HCT116 (cell line): ENCODE measurements around the gene FAM193A. TPM values are rescaled to one million over a fixed set of nuclear protein-coding genes. Genes with fewer than 3 reads are reported as not detected.

Experiments used
- ATAC-seq: fragments of 200-7000 bp; cut with Tn5 transposase; 2 replicates; pipeline ENCODE4 v1.9.1; 2020; ENCODE audit warnings: mild to moderate bottlenecking, moderate library complexity
- BruUV-seq: library from RNA; stranded (reverse); fragments of 400-500 nt; replicated peaks from 2 replicates; lab custom pipeline; 2021; lab: Mats Ljungman, UMichigan
- CTCF ChIA-PET: fragments of 300-600 bp; sonication (Branson Sonifier 250); formaldehyde crosslinking; loops from one replicate; lab custom pipeline; 2021; ENCODE audit warnings: antibody characterized with exemption; lab: Charles Lee
- POLR2A ChIA-PET: fragments of 300-600, 350-600 bp; sonication (Branson Sonifier 250); formaldehyde crosslinking; loops from one replicate; lab custom pipeline; 2021; ENCODE audit warnings: antibody characterized with exemption; lab: Charles Lee
- RAD21 ChIA-PET, 2 experiments: fragments of 300-600 bp; sonication (Branson Sonifier 250); formaldehyde crosslinking; loops; one replicate each; lab custom pipeline; 2023; ENCODE audit warnings: low total read pairs in 2 of 2; ENCODE audit not compliant: uncharacterized antibody in 2 of 2, unreplicated experiment in 2 of 2, low non-redundant PET in 1 of 2; lab: Charles Lee
- DNase-seq: peaks from one replicate; pipeline ENCODE4 v3.0.0-alpha.2; 2010; ENCODE audit warnings: low read depth, low spot score
- H2AFZ ChIP-seq: fragments of 200-600 bp; shearing (Covaris generic), sonication (generic); 2 replicates; pipeline ENCODE4 v1.6.1; 2017; ENCODE audit warnings: low read depth, mixed run types, mixed read lengths, antibody characterized with exemption, low read length; ENCODE audit not compliant: poor library complexity, severe bottlenecking
- H3K27ac ChIP-seq: 2 replicates; pipeline ENCODE4 v1.5.1; 2012; ENCODE audit warnings: low read depth, low read length
- H3K27me3 ChIP-seq: fragments of 200-600 bp; sonication (generic); 2 replicates; pipeline ENCODE4 v1.6.1; 2016; ENCODE audit warnings: mixed run types, low read length, mixed read lengths; ENCODE audit not compliant: insufficient read depth
- H3K36me3 ChIP-seq, 2 experiments: fragments of 200-500 bp in 1 of 2; fragments of 200-600 bp in 1 of 2; sonication (Bioruptor generic) in 1 of 2; sonication (generic) in 1 of 2; 2 replicates each; pipeline versions ENCODE4 v1.5.1 to v1.6.1; 2014 to 2016; ENCODE audit warnings: low read length in 2 of 2, inconsistent platforms in 1 of 2, mixed read lengths in 1 of 2, mixed run types in 1 of 2; ENCODE audit not compliant: insufficient read depth in 2 of 2, control insufficient read depth in 1 of 2
- H3K4me1 ChIP-seq, 2 experiments: fragments of 200-600 bp in 1 of 2; sonication (generic) in 1 of 2; 2 replicates each; pipeline versions ENCODE4 v1.5.1 to v1.6.1; 2012 to 2017; ENCODE audit warnings: low read length in 2 of 2, inconsistent platforms in 1 of 2, mild to moderate bottlenecking in 1 of 2, mixed read lengths in 1 of 2, mixed run types in 1 of 2, moderate library complexity in 1 of 2; ENCODE audit not compliant: insufficient read depth in 2 of 2, control insufficient read depth in 1 of 2
- H3K4me2 ChIP-seq: fragments of 200-600 bp; sonication (generic); 2 replicates; pipeline ENCODE4 v1.6.1; 2017; ENCODE audit warnings: mixed run types, low read length, mixed read lengths
- H3K4me3 ChIP-seq, 2 experiments: fragments of 200-600 bp in 1 of 2; sonication (generic) in 1 of 2; replicated peaks in 1 of 2; 2 replicates each; pipeline ENCODE4 v1.5.1; 2011 to 2016; ENCODE audit warnings: low read length in 2 of 2, control low read depth in 1 of 2, low read depth in 1 of 2, mild to moderate bottlenecking in 1 of 2, mixed read lengths in 1 of 2, mixed run types in 1 of 2
- H3K79me2 ChIP-seq: fragments of 200-600 bp; sonication (generic); 2 replicates; pipeline ENCODE4 v1.6.1; 2017; ENCODE audit warnings: mild to moderate bottlenecking, mixed run types, low read length, moderate library complexity, mixed read lengths; ENCODE audit not compliant: insufficient read depth
- H3K9ac ChIP-seq: fragments of 200-600 bp; sonication (generic); 2 replicates; pipeline ENCODE4 v1.6.1; 2016; ENCODE audit warnings: low read length, mixed read lengths
- H3K9me2 ChIP-seq: fragments of 200-600 bp; sonication (generic), shearing (Covaris generic); 2 replicates; pipeline ENCODE4 v1.6.1; 2017; ENCODE audit warnings: mixed run types, mild to moderate bottlenecking, moderate library complexity; ENCODE audit not compliant: insufficient read depth
- H3K9me3 ChIP-seq, 2 experiments: fragments of 200-500 bp in 1 of 2; fragments of 200-600 bp in 1 of 2; sonication (Bioruptor generic) in 1 of 2; sonication (generic) in 1 of 2; 2 replicates each; pipeline ENCODE4 v1.6.1; 2014 to 2017; ENCODE audit warnings: low read length in 2 of 2, mixed read lengths in 2 of 2, inconsistent platforms in 1 of 2, low read depth in 1 of 2, mild to moderate bottlenecking in 1 of 2, mixed run types in 1 of 2, moderate library complexity in 1 of 2; ENCODE audit not compliant: control insufficient read depth in 1 of 2, insufficient read depth in 1 of 2
- H4K20me1 ChIP-seq: fragments of 200-600 bp; sonication (generic), shearing (Covaris generic); 2 replicates; pipeline ENCODE4 v1.6.1; 2017; ENCODE audit warnings: mixed run types, mild to moderate bottlenecking, moderate library complexity; ENCODE audit not compliant: insufficient read depth
- EZH2phosphoT487 ChIP-seq: fragments of 200-600 bp; IDR thresholded peaks from 2 replicates; pipeline ENCODE4 v1.6.1; 2018; ENCODE audit warnings: antibody characterized with exemption, borderline replicate concordance
- FOSL1 ChIP-seq: IDR thresholded peaks from 2 replicates; pipeline ENCODE4 v1.6.1; 2012; ENCODE audit warnings: low read depth
- MAX ChIP-seq: IDR thresholded peaks from 2 replicates; pipeline ENCODE4 v1.6.1; 2012
- RAD21 ChIP-seq: IDR thresholded peaks from 2 replicates; pipeline ENCODE4 v1.6.1; 2012; ENCODE audit warnings: low read depth, mild to moderate bottlenecking
- REST ChIP-seq: IDR thresholded peaks from 2 replicates; pipeline ENCODE4 v1.6.1; 2012; ENCODE audit warnings: low read depth
- SIN3A ChIP-seq: IDR thresholded peaks from 2 replicates; pipeline ENCODE4 v1.6.1; 2012; ENCODE audit warnings: low read depth
- SRF ChIP-seq: IDR thresholded peaks from 2 replicates; pipeline ENCODE4 v1.6.1; 2012; ENCODE audit warnings: low read depth
- ZFX ChIP-seq: fragments of 450-650 bp; IDR thresholded peaks from 2 replicates; pipeline ENCODE4 v1.6.1; 2017
- intact Hi-C: fragments of 100-400 bp; cut with micrococcal nuclease; formaldehyde crosslinking; loops from 2 replicates; pipeline ENCODE4 v1.10.0; 2022
- total RNA-seq: library from RNA; stranded (reverse); gene quantifications from one replicate; pipeline ENCODE4 v1.2.1, GENCODE V29; 2021; ENCODE audit not compliant: unreplicated experiment

The FAM193A gene
- total RNA-seq, 1 experiment from 2014 or later = 15.7 TPM

GRCh38 chr4:2489081-2489805, 47.2 kb upstream of the FAM193A start:
- no peak overlapping the region for H3K4me2 ChIP-seq
- peaks cover 12% of the 10 kb centered on the region; the same call in 1 of the 2 replicates for H4K20me1 ChIP-seq
- ATAC-seq (no peak), DNase-seq (no peak)
- H3K4me3 ChIP-seq = no peak overlapping the region
- no peaks in the 10 kb centered on the region for H3K9me3 ChIP-seq
- no TSS peak for BruUV-seq
- ChIA-PET CTCF (interaction anchor here (1.0 kb wide), 1 partner anchor 11 kb away, joined by 5 read pairs; no protein-coding TSS in a partner anchor), RAD21 (no interaction called here), POLR2A (interaction anchor here (0.6 kb wide), 1 partner anchor 65 kb away, joined by 3 read pairs; no protein-coding TSS in a partner anchor)
- peaks cover 11 to 39% of the 10 kb centered on the region in 2 experiments for H3K36me3 ChIP-seq
- H3K27me3 ChIP-seq = no peaks in the 10 kb centered on the region
- no peaks in the 10 kb centered on the region for H3K4me1 ChIP-seq
- H2AFZ ChIP-seq = no peak overlapping the region
- H3K27ac ChIP-seq = no peak overlapping the region
- no peaks in the 10 kb centered on the region for H3K9me2 ChIP-seq
- intact Hi-C loops = no loop called here
- H3K9ac ChIP-seq = no peak overlapping the region
- TF ChIP-seq SRF = no peak
- no peak for TF ChIP-seq FOSL1
- no peak for TF ChIP-seq MAX
- TF ChIP-seq RAD21 = no peak
- TF ChIP-seq ZFX = no peak
- no peak for TF ChIP-seq SIN3A
- TF ChIP-seq REST = no peak
- no peak for TF ChIP-seq EZH2phosphoT487
- H3K79me2 ChIP-seq = peaks cover 99% of the 10 kb centered on the region
